OCI-LY1 (cell line): Measurements from ENCODE around the gene CHID1.

ENCODE experiments used
- H2AFZ ChIP-seq: fragments of 200-600 bp; sonication (generic), shearing (Covaris generic); 2 replicates; pipeline ENCODE4 v1.6.0; 2014; ENCODE audit warnings: antibody characterized with exemption, mild to moderate bottlenecking, low read length
- H3F3A ChIP-seq: fragments of 200-600 bp; sonication (generic), shearing (Covaris generic); 2 replicates; pipeline ENCODE4 v1.6.0; 2014; ENCODE audit warnings: mild to moderate bottlenecking, antibody characterized with exemption, low read length, moderate library complexity; ENCODE audit not compliant: insufficient read depth
- H3K27ac ChIP-seq: fragments of 200-600 bp; sonication (generic); 2 replicates; pipeline ENCODE4 v1.5.1; 2014; ENCODE audit warnings: low read length, mixed run types, mild to moderate bottlenecking, low read depth; ENCODE audit not compliant: poor library complexity, severe bottlenecking
- H3K27me3 ChIP-seq: fragments of 200-600 bp; sonication (generic); 2 replicates; pipeline ENCODE4 v1.6.0; 2014; ENCODE audit warnings: antibody characterized with exemption, mild to moderate bottlenecking, low read length, moderate library complexity; ENCODE audit not compliant: insufficient read depth
- H3K36me3 ChIP-seq: fragments of 200-600 bp; sonication (generic); 2 replicates; pipeline ENCODE4 v1.6.1; 2014; ENCODE audit warnings: mild to moderate bottlenecking, antibody characterized with exemption, low read length, moderate library complexity, mixed read lengths; ENCODE audit not compliant: insufficient read depth
- H3K4me1 ChIP-seq: fragments of 200-600 bp; sonication (generic); 2 replicates; pipeline ENCODE4 v1.5.1; 2014; ENCODE audit warnings: mild to moderate bottlenecking, low read length, moderate library complexity; ENCODE audit not compliant: insufficient read depth, severe bottlenecking
- H3K4me2 ChIP-seq: fragments of 200-600 bp; sonication (generic), shearing (Covaris generic); 2 replicates; pipeline ENCODE4 v1.6.1; 2014; ENCODE audit warnings: low read length
- H3K4me3 ChIP-seq: fragments of 200-600 bp; sonication (generic); 2 replicates; pipeline ENCODE4 v1.5.1; 2014; ENCODE audit warnings: low read length, low read depth, mild to moderate bottlenecking, mixed read lengths; ENCODE audit not compliant: poor library complexity, severe bottlenecking
- H3K79me2 ChIP-seq: fragments of 200-600 bp; shearing (Covaris generic); 2 replicates; pipeline ENCODE4 v1.6.1; 2016; ENCODE audit warnings: mixed run types, low read length, mixed read lengths; ENCODE audit not compliant: insufficient read depth
- H3K9ac ChIP-seq: fragments of 200-600 bp; sonication (generic), shearing (Covaris generic); 2 replicates; pipeline ENCODE4 v1.6.1; 2014; ENCODE audit warnings: mild to moderate bottlenecking, low read length, mixed read lengths
- H3K9me2 ChIP-seq: fragments of 200-600 bp; sonication (generic), shearing (Covaris generic); 2 replicates; pipeline ENCODE4 v1.6.1; 2014; ENCODE audit warnings: low read depth, mild to moderate bottlenecking, low read length, mixed read lengths
- H3K9me3 ChIP-seq: fragments of 200-600 bp; shearing (Covaris generic); 2 replicates; pipeline ENCODE4 v1.6.1; 2014; ENCODE audit warnings: low read length, mixed read lengths
- H4K20me1 ChIP-seq: fragments of 200-600 bp; sonication (generic), shearing (Covaris generic); 2 replicates; pipeline ENCODE4 v1.6.0; 2016; ENCODE audit warnings: mild to moderate bottlenecking, low read length; ENCODE audit not compliant: insufficient read depth
- CTCF ChIP-seq: fragments of 200-600 bp; sonication (generic), shearing (Covaris generic); IDR thresholded peaks from 2 replicates; pipeline ENCODE4 v1.5.1; 2017; ENCODE audit warnings: mild to moderate bottlenecking, antibody characterized with exemption, low read length, moderate library complexity, mixed read lengths
- EZH2 ChIP-seq: fragments of 200-600 bp; sonication (generic), shearing (Covaris generic); IDR thresholded peaks from 2 replicates; pipeline ENCODE4 v1.8.0; 2017; ENCODE audit warnings: borderline replicate concordance, mixed run types, mild to moderate bottlenecking, antibody characterized with exemption, low read length, moderate library complexity, mixed read lengths

CHID1 gene

DNA sequence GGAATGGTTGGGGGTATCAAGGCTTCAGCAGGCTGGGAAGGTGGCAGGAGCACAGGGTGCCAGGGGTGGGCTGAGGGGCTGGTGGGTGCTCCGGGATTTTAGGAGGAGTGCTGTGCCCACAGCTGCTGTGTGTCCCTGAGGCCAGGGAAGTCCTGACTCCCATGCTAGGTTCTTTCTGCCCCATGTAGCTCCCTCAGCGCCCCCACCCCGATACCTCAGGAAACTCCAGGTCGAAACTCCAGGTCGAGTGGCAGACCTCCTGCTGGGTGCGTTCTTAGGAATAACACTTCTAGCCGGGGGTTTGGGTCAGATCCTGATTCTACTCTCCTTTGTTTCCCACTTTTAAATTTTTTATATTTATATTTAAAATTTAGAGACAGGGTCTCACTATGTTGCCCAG is 23.3 kb upstream of the CHID1 start:
- H3K79me2 ChIP-seq, result peaks cover 64% of the 10 kb centered on the region
- no peak overlapping the region for H3K27ac ChIP-seq
- no peak overlapping the region for H3K4me3 ChIP-seq
- no peak overlapping the region for H2AFZ ChIP-seq
- TF ChIP-seq EZH2 (no peak), CTCF (no peak)
- H3K9me2 ChIP-seq, result no peaks in the 10 kb centered on the region
- H3K9me3 ChIP-seq, result no peaks in the 10 kb centered on the region
- H3K27me3 ChIP-seq, result no peaks in the 10 kb centered on the region
- H3K4me2 ChIP-seq, result no peak overlapping the region
- no peaks in the 10 kb centered on the region for H4K20me1 ChIP-seq
- H3K9ac ChIP-seq, result no peak overlapping the region
- no peaks in the 10 kb centered on the region for H3F3A ChIP-seq
- peaks cover 9% of the 10 kb centered on the region for H3K4me1 ChIP-seq
- peaks cover 13% of the 10 kb centered on the region for H3K36me3 ChIP-seq

GRCh38 chr11:933142-933851 is 22.7 kb upstream of the CHID1 start:
- Histone ChIP-seq H3K9me2 (no peaks in the 10 kb centered on the region), H4K20me1 (no peaks in the 10 kb centered on the region), H2AFZ (no peak overlapping the region), H3K9ac (no peak overlapping the region), H3F3A (no peaks in the 10 kb centered on the region), H3K4me3 (no peak overlapping the region), H3K79me2 (peaks cover 70% of the 10 kb centered on the region), H3K36me3 (peaks cover 19% of the 10 kb centered on the region), H3K4me1 (peaks cover 10% of the 10 kb centered on the region), H3K27ac (no peak overlapping the region), H3K27me3 (no peaks in the 10 kb centered on the region), H3K4me2 (no peak overlapping the region), H3K9me3 (no peaks in the 10 kb centered on the region)
- TF ChIP-seq CTCF (no peak), EZH2 (no peak)

DNA sequence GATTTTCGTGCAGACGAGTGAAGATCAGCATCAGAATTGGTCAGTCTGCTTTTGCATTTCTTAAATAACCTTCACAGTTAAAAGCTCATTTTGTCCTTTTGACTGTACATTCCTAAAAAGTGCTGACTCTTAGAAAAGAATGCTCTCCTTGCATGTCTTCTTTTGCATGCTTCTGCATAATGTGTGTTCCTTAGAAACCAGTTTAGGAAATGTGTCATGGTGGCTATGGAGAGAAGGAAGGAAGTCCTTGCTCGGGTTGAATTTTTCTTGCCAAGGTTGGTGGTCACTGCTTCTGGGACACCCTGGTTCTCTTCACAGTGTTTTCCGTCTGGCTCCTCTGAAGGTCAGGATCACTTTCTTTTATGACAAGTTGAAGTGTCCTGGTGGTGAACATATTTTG is 21.8 kb upstream of the CHID1 start:
- Histone ChIP-seq H3K4me1 (peaks cover 19% of the 10 kb centered on the region), H2AFZ (no peak overlapping the region), H3K27ac (no peak overlapping the region), H3K4me2 (no peak overlapping the region), H4K20me1 (no peaks in the 10 kb centered on the region), H3K79me2 (peaks cover 65% of the 10 kb centered on the region), H3K9me3 (no peaks in the 10 kb centered on the region), H3K9ac (no peak overlapping the region), H3K36me3 (peaks cover 15% of the 10 kb centered on the region; the same call in 1 of the 2 replicates), H3K4me3 (no peak overlapping the region), H3F3A (no peaks in the 10 kb centered on the region), H3K27me3 (no peaks in the 10 kb centered on the region), H3K9me2 (no peaks in the 10 kb centered on the region)
- TF ChIP-seq CTCF (no peak), EZH2 (no peak)
